ENCODE data around the gene SCAPER.
"Not testable (repeated sequence)": the region's sequence is repeated elsewhere in the genome, so short reads cannot be mapped to it uniquely, and the experiment has no call there.

SCAPER gene

GRCh38 chr15:76764004-76764403 is 141.1 kb downstream of the SCAPER start:
- DNase-seq (no peak), ATAC-seq (replicated peaks) (no peak)
- no peaks in the 10 kb centered on the region for H3K27me3 Mint-ChIP-seq
- H3K9me3 Mint-ChIP-seq = peaks cover 7 to 11% of the 10 kb centered on the region in 2 donors
- H3K4me3 Mint-ChIP-seq = no peak overlapping the region
- no peak overlapping the region for H3K27ac Mint-ChIP-seq
- no peaks in the 10 kb centered on the region for H3K4me1 Mint-ChIP-seq (ENCODE audit: low read depth in 2 of 2)
- peaks cover 14% of the 10 kb centered on the region for H3K36me3 Mint-ChIP-seq (ENCODE audit: insufficient read depth)

GRCh38 chr15:76763554-76763953 is 141.6 kb downstream of the SCAPER start:
- Mint-ChIP-seq H3K4me1 (ENCODE audit: low read depth in 2 of 2) (no peaks in the 10 kb centered on the region), H3K9me3 (peaks cover 7 to 11% of the 10 kb centered on the region in 2 donors), H3K27me3 (no peaks in the 10 kb centered on the region), H3K36me3 (ENCODE audit: insufficient read depth) (peaks cover 12% of the 10 kb centered on the region), H3K27ac (no peak overlapping the region), H3K4me3 (no peak overlapping the region)
- DNase-seq (no peak), ATAC-seq (replicated peaks) (no peak)

- no peak for ATAC-seq (replicated peaks)
- DNase-seq = no peak
Measured at GRCh38 chr15:76756381-76756780, 148.8 kb downstream of the SCAPER start.

GRCh38 chr15:76753771-76754170 is 151.4 kb downstream of the SCAPER start:
- Mint-ChIP-seq H3K36me3 (ENCODE audit: insufficient read depth) (peaks cover 4% of the 10 kb centered on the region), H3K9me3 (no peaks in the 10 kb centered on the region), H3K27me3 (no peaks in the 10 kb centered on the region), H3K4me3 (no peak overlapping the region), H3K4me1 (ENCODE audit: low read depth in 2 of 2) (peaks cover 0 to 10% of the 10 kb centered on the region in 2 donors), H3K27ac (no peak overlapping the region)
- DNase-seq (no peak), ATAC-seq (replicated peaks) (no peak)

More at GRCh38 chr15:76756381-76756780, 148.8 kb downstream of the SCAPER start:
- no peaks in the 10 kb centered on the region for H3K36me3 Mint-ChIP-seq (ENCODE audit: insufficient read depth)
- H3K9me3 Mint-ChIP-seq = no peaks in the 10 kb centered on the region
- H3K4me3 Mint-ChIP-seq = no peak overlapping the region
- H3K27me3 Mint-ChIP-seq = no peaks in the 10 kb centered on the region
- H3K4me1 Mint-ChIP-seq (ENCODE audit: low read depth in 2 of 2) = no peaks in the 10 kb centered on the region
- H3K27ac Mint-ChIP-seq = no peak overlapping the region

GRCh38 chr15:76753131-76753530 is 152.0 kb downstream of the SCAPER start:
- H3K36me3 Mint-ChIP-seq (ENCODE audit: insufficient read depth) = peaks cover 5% of the 10 kb centered on the region
- H3K27me3 Mint-ChIP-seq = no peaks in the 10 kb centered on the region
- H3K4me3 Mint-ChIP-seq = no peak overlapping the region
- no peaks in the 10 kb centered on the region for H3K9me3 Mint-ChIP-seq
- no peak for ATAC-seq (replicated peaks)
- DNase-seq = no peak
- peaks cover 0 to 10% of the 10 kb centered on the region in 2 donors for H3K4me1 Mint-ChIP-seq (ENCODE audit: low read depth in 2 of 2)
- no peak overlapping the region for H3K27ac Mint-ChIP-seq

- Mint-ChIP-seq H3K27ac (no peak overlapping the region), H3K4me3 (no peak overlapping the region), H3K9me3 (no peaks in the 10 kb centered on the region), H3K36me3 (ENCODE audit: insufficient read depth) (peaks cover 5% of the 10 kb centered on the region), H3K4me1 (ENCODE audit: low read depth in 2 of 2) (peaks cover 0 to 10% of the 10 kb centered on the region in 2 donors), H3K27me3 (no peaks in the 10 kb centered on the region)
- ATAC-seq (replicated peaks) (no peak), DNase-seq (no peak)
Measured at GRCh38 chr15:76752549-76752948, 152.6 kb downstream of the SCAPER start.

- H3K27me3 Mint-ChIP-seq = no peaks in the 10 kb centered on the region
- ATAC-seq (replicated peaks) (no peak), DNase-seq (no peak)
- H3K27ac Mint-ChIP-seq = no peak overlapping the region
- no peak overlapping the region for H3K4me3 Mint-ChIP-seq
- no peaks in the 10 kb centered on the region for H3K9me3 Mint-ChIP-seq
- peaks cover 10% of the 10 kb centered on the region for H3K36me3 Mint-ChIP-seq (ENCODE audit: insufficient read depth)
- no peaks in the 10 kb centered on the region for H3K4me1 Mint-ChIP-seq (ENCODE audit: low read depth in 2 of 2)
Measured at GRCh38 chr15:76737573-76737972, 167.6 kb downstream of the SCAPER start.

- peaks cover 24% of the 10 kb centered on the region for H3K36me3 Mint-ChIP-seq (ENCODE audit: insufficient read depth)
- not testable (repeated sequence) for H3K27me3 Mint-ChIP-seq; ATAC-seq (replicated peaks); DNase-seq; H3K4me1 Mint-ChIP-seq (ENCODE audit: low read depth in 2 of 2); H3K27ac Mint-ChIP-seq; H3K4me3 Mint-ChIP-seq; H3K9me3 Mint-ChIP-seq
Measured at GRCh38 chr15:76732321-76732720, 172.8 kb downstream of the SCAPER start.

GRCh38 chr15:76730262-76730661 is 174.9 kb downstream of the SCAPER start:
- Mint-ChIP-seq H3K27me3 (no peaks in the 10 kb centered on the region), H3K27ac (no peak overlapping the region), H3K9me3 (no peaks in the 10 kb centered on the region), H3K36me3 (ENCODE audit: insufficient read depth) (peaks cover 20% of the 10 kb centered on the region), H3K4me3 (no peak overlapping the region), H3K4me1 (ENCODE audit: low read depth in 2 of 2) (peaks cover 0 to 2% of the 10 kb centered on the region in 2 donors)
- no peak for ATAC-seq (replicated peaks)
- DNase-seq = no peak

- Mint-ChIP-seq H3K4me3 (no peak overlapping the region), H3K9me3 (peaks cover 0 to 4% of the 10 kb centered on the region in 2 donors), H3K27me3 (no peaks in the 10 kb centered on the region), H3K36me3 (ENCODE audit: insufficient read depth) (no peaks in the 10 kb centered on the region), H3K27ac (no peak overlapping the region), H3K4me1 (ENCODE audit: low read depth in 2 of 2) (peaks cover 8 to 20% of the 10 kb centered on the region in 2 donors)
- ATAC-seq (replicated peaks) = no peak
- DNase-seq = no peak
Measured at GRCh38 chr15:76718863-76719262, 186.3 kb downstream of the SCAPER start.

GRCh38 chr15:76714950-76715349 is 190.2 kb downstream of the SCAPER start:
- no peak for ATAC-seq (replicated peaks)
- Mint-ChIP-seq H3K9me3 (peaks cover 0 to 3% of the 10 kb centered on the region in 2 donors), H3K36me3 (ENCODE audit: insufficient read depth) (peaks cover 2% of the 10 kb centered on the region), H3K4me1 (ENCODE audit: low read depth in 2 of 2) (peaks cover 11 to 29% of the 10 kb centered on the region in 2 donors), H3K4me3 (no peak overlapping the region), H3K27me3 (no peaks in the 10 kb centered on the region), H3K27ac (no peak overlapping the region)
- no peak for DNase-seq

GRCh38 chr15:76711351-76711827 is 193.8 kb downstream of the SCAPER start:
- Mint-ChIP-seq H3K36me3 (ENCODE audit: insufficient read depth) (peaks cover 2% of the 10 kb centered on the region), H3K4me1 (ENCODE audit: low read depth in 2 of 2) (peaks cover 15 to 29% of the 10 kb centered on the region in 2 donors), H3K27me3 (no peaks in the 10 kb centered on the region), H3K9me3 (peaks cover 0 to 1% of the 10 kb centered on the region in 2 donors), H3K4me3 (no peak overlapping the region), H3K27ac (no peak overlapping the region)
- no peak for ATAC-seq (replicated peaks)
- DNase-seq = no peak

GRCh38 chr15:76704032-76704431 is 201.1 kb downstream of the SCAPER start:
- H3K4me3 Mint-ChIP-seq; H3K9me3 Mint-ChIP-seq; H3K4me1 Mint-ChIP-seq (ENCODE audit: low read depth in 2 of 2); DNase-seq; H3K27me3 Mint-ChIP-seq; ATAC-seq (replicated peaks): not testable (repeated sequence)
- peaks cover 16% of the 10 kb centered on the region for H3K36me3 Mint-ChIP-seq (ENCODE audit: insufficient read depth)
- peak overlapping the region in 1 of 2 donors; percentile 63 for H3K27ac Mint-ChIP-seq

- Mint-ChIP-seq H3K9me3 (no peaks in the 10 kb centered on the region), H3K27me3 (no peaks in the 10 kb centered on the region), H3K27ac (no peak overlapping the region), H3K36me3 (ENCODE audit: insufficient read depth) (peaks cover 10% of the 10 kb centered on the region), H3K4me1 (ENCODE audit: low read depth in 2 of 2) (peaks cover 0 to 5% of the 10 kb centered on the region in 2 donors), H3K4me3 (no peak overlapping the region)
- ATAC-seq (replicated peaks) = no peak
- no peak for DNase-seq
Measured at GRCh38 chr15:76696840-76697239, 208.3 kb downstream of the SCAPER start.

- H3K4me1 Mint-ChIP-seq (ENCODE audit: low read depth in 2 of 2); ATAC-seq (replicated peaks); H3K4me3 Mint-ChIP-seq; H3K36me3 Mint-ChIP-seq (ENCODE audit: insufficient read depth); H3K9me3 Mint-ChIP-seq; H3K27me3 Mint-ChIP-seq; DNase-seq: not testable (repeated sequence)
- H3K27ac Mint-ChIP-seq = peak overlapping the region in 1 of 2 donors; percentile 19
Measured at GRCh38 chr15:76692546-76692945, 212.6 kb downstream of the SCAPER start.
